GM23338 (cell line): ENCODE measurements around the gene GALNT1. TPM values are rescaled to one million over a fixed set of nuclear protein-coding genes. Genes with fewer than 3 reads are reported as not detected.

ENCODE experiments used
- ATAC-seq: fragments of 200-7000 bp; cut with Tn5 transposase; 3 replicates; pipeline ENCODE4 v1.9.1; 2020
- DNase-seq: peaks from one replicate; pipeline ENCODE4 v3.0.0-alpha.2; 2015; ENCODE audit warnings: low spot score
- H2AFZ ChIP-seq: fragments of 200-600 bp; sonication (generic); 2 replicates; pipeline ENCODE4 v1.8.0; 2016; ENCODE audit warnings: antibody characterized with exemption, mild to moderate bottlenecking, moderate library complexity
- H3F3A ChIP-seq: fragments of 200-600 bp; sonication (generic); replicated peaks from 2 replicates; pipeline ENCODE4 v1.8.0; 2017; ENCODE audit warnings: antibody characterized with exemption, mixed run types, low read depth
- H3K27ac ChIP-seq: fragments of 200-600 bp; sonication (generic); 2 replicates; pipeline ENCODE4 v1.6.1; 2016; ENCODE audit warnings: low read depth
- H3K27me3 ChIP-seq: fragments of 200-600 bp; sonication (generic); 2 replicates; pipeline ENCODE4 v1.8.0; 2016; ENCODE audit warnings: mild to moderate bottlenecking, mixed run types, moderate library complexity; ENCODE audit not compliant: insufficient read depth
- H3K36me3 ChIP-seq: fragments of 200-600 bp; sonication (generic); 2 replicates; pipeline ENCODE4 v1.8.0; 2016; ENCODE audit warnings: mild to moderate bottlenecking; ENCODE audit not compliant: insufficient read depth
- H3K4me1 ChIP-seq: fragments of 200-600 bp; sonication (generic); 2 replicates; pipeline ENCODE4 v1.8.0; 2016; ENCODE audit warnings: mild to moderate bottlenecking, moderate library complexity; ENCODE audit not compliant: insufficient read depth
- H3K4me2 ChIP-seq: fragments of 200-600 bp; sonication (generic); 2 replicates; pipeline ENCODE4 v1.7.1; 2017; ENCODE audit warnings: mixed run types
- H3K4me3 ChIP-seq: fragments of 200-600 bp; sonication (generic); 2 replicates; pipeline ENCODE4 v1.6.1; 2016; ENCODE audit warnings: mixed run types
- H3K79me2 ChIP-seq: fragments of 200-600 bp; sonication (generic); replicated peaks from 2 replicates; pipeline ENCODE4 v1.8.0; 2017; ENCODE audit warnings: mild to moderate bottlenecking; ENCODE audit not compliant: insufficient read depth
- H3K9me2 ChIP-seq: fragments of 200-600 bp; sonication (generic); 2 replicates; pipeline ENCODE4 v1.8.0; 2017; ENCODE audit not compliant: insufficient read depth
- H4K20me1 ChIP-seq: fragments of 200-600 bp; sonication (generic); replicated peaks from 2 replicates; pipeline ENCODE4 v1.8.0; 2017; ENCODE audit warnings: mild to moderate bottlenecking; ENCODE audit not compliant: insufficient read depth
- H3K27ac Mint-ChIP-seq: 2 replicates; pipeline ENCODE4 v1.8.0; 2020; ENCODE audit warnings: inconsistent platforms, mild to moderate bottlenecking, moderate library complexity, mixed read lengths
- H3K27me3 Mint-ChIP-seq: 3 replicates; pipeline ENCODE4 v1.8.0; 2022; ENCODE audit warnings: low read depth, mild to moderate bottlenecking, moderate library complexity, mixed read lengths, inconsistent platforms; ENCODE audit not compliant: insufficient read depth, poor library complexity
- H3K36me3 Mint-ChIP-seq: 3 replicates; pipeline ENCODE4 v1.8.0; 2021; ENCODE audit warnings: low read depth, mild to moderate bottlenecking, inconsistent platforms, moderate library complexity, mixed read lengths
- H3K4me1 Mint-ChIP-seq: 3 replicates; pipeline ENCODE4 v1.8.0; 2020; ENCODE audit warnings: mild to moderate bottlenecking, inconsistent platforms, mixed read lengths
- H3K4me3 Mint-ChIP-seq: 3 replicates; pipeline ENCODE4 v1.8.0; 2021; ENCODE audit warnings: moderate library complexity, mild to moderate bottlenecking, inconsistent platforms, mixed read lengths
- H3K9me3 Mint-ChIP-seq: 3 replicates; pipeline ENCODE4 v1.8.0; 2020; ENCODE audit warnings: moderate library complexity, mild to moderate bottlenecking, inconsistent platforms, mixed read lengths
- CREB1 ChIP-seq: fragments of 250-450 bp; sonication (Bioruptor Pico); IDR thresholded peaks from 2 replicates; pipeline ENCODE4 v1.5.0; 2020; ENCODE audit warnings: low read depth, mild to moderate bottlenecking, moderate library complexity
- CTCF ChIP-seq, 2 experiments: fragments of 200-600 bp in 1 of 2; sonication (generic) in 1 of 2; conservative IDR thresholded peaks; 2 replicates each; pipeline versions ENCODE4 v1.5.1 to v1.6.1; 2016 to 2017; ENCODE audit warnings: antibody characterized with exemption in 2 of 2, low read depth in 2 of 2, mild to moderate bottlenecking in 2 of 2, moderate library complexity in 1 of 2
- ETS1 ChIP-seq: IDR thresholded peaks from 2 replicates; pipeline ENCODE4 v1.6.1; 2016; ENCODE audit warnings: antibody characterized with exemption
- EZH2 ChIP-seq: fragments of 200-600 bp; sonication (generic); IDR thresholded peaks from one replicate; pipeline ENCODE4 v1.8.0; 2017; ENCODE audit warnings: antibody characterized with exemption, mild to moderate bottlenecking, low read depth; ENCODE audit not compliant: unreplicated experiment
- EZH2phosphoT487 ChIP-seq: fragments of 200-600 bp; sonication (generic); IDR thresholded peaks from one replicate; pipeline ENCODE4 v1.8.1; 2018; ENCODE audit warnings: antibody characterized with exemption; ENCODE audit not compliant: unreplicated experiment
- JUNB ChIP-seq: IDR thresholded peaks from one replicate; pipeline ENCODE4 v1.6.1; 2016; ENCODE audit warnings: antibody characterized with exemption; ENCODE audit not compliant: unreplicated experiment
- NANOG ChIP-seq: IDR thresholded peaks from 2 replicates; pipeline ENCODE4 v1.6.1; 2016; ENCODE audit warnings: antibody characterized with exemption, borderline replicate concordance
- POLR2AphosphoS5 ChIP-seq: IDR thresholded peaks from 2 replicates; pipeline ENCODE4 v1.6.1; 2016; ENCODE audit warnings: antibody characterized with exemption, low read depth
- REST ChIP-seq: IDR thresholded peaks from one replicate; pipeline ENCODE4 v1.6.1; 2018; ENCODE audit warnings: antibody characterized with exemption; ENCODE audit not compliant: unreplicated experiment
- STAT1 ChIP-seq: IDR thresholded peaks from one replicate; pipeline ENCODE4 v1.6.1; 2016; ENCODE audit warnings: antibody characterized with exemption; ENCODE audit not compliant: unreplicated experiment
- ZNF114 ChIP-seq: fragments of 250-450 bp; sonication (Bioruptor Pico); IDR thresholded peaks from 2 replicates; pipeline ENCODE4 v1.5.0; 2020; ENCODE audit warnings: mild to moderate bottlenecking, moderate library complexity
- ZNF331 ChIP-seq: fragments of 250-450 bp; sonication (Bioruptor Pico); IDR thresholded peaks from 2 replicates; pipeline ENCODE4 v1.5.0; 2020; ENCODE audit warnings: low read depth, mild to moderate bottlenecking, moderate library complexity
- polyA plus RNA-seq: library from polyadenylated mRNA; unstranded; fragments of >200 nt; fragmentation: Nextera tagmentation; extraction: Ambion mirVana; gene quantifications from 2 replicates; pipeline ENCODE4 v1.2.1, GENCODE V29; 2016
- total RNA-seq: library from RNA; depleted of rRNA; stranded (reverse); fragments of >200 nt; shearing (Covaris generic); gene quantifications from 2 replicates; pipeline ENCODE4 v1.2.3, GENCODE V29; 2014
- TF ChIP-seq, protein P1 (sequence below): fragments of 250-450 bp; sonication (Bioruptor Pico); IDR thresholded peaks from 2 replicates; pipeline ENCODE4 v1.5.0; 2020; ENCODE audit warnings: mild to moderate bottlenecking, moderate library complexity

Gene GALNT1
- total and polyA plus RNA-seq, 2 experiments from 2014 or later: 37.4 to 60.8 TPM

- Histone ChIP-seq H3K4me1 (no peaks in the 10 kb centered on the region), H3K79me2 (no peaks in the 10 kb centered on the region), H3K36me3 (no peaks in the 10 kb centered on the region), H2AFZ (no peak overlapping the region), H3F3A (no peaks in the 10 kb centered on the region), H3K27me3 (no peaks in the 10 kb centered on the region), H3K4me2 (no peak overlapping the region), H3K27ac (no peak overlapping the region), H3K4me3 (no peak overlapping the region), H4K20me1 (no peaks in the 10 kb centered on the region), H3K9me2 (no peaks in the 10 kb centered on the region)
- H3K27me3 Mint-ChIP-seq: peaks cover 2% of the 10 kb centered on the region
- ATAC-seq (no peak), DNase-seq (no peak)
- no peak overlapping the region for H3K4me3 Mint-ChIP-seq
- TF ChIP-seq ZNF114 (CRISPR knock-in tag) (no peak), CTCF (conservative IDR thresholded peaks at IDR 0.05; ENCODE audit: low read depth in 2 of 2) (no peak), EZH2 (no peak), NANOG (no peak), EZH2phosphoT487 (no peak), POLR2AphosphoS5 (no peak), CREB1 (no peak), JUNB (no peak), ZNF331 (no peak), STAT1 (no peak), ETS1 (no peak), REST (no peak)
- TF ChIP-seq, protein P1, sequence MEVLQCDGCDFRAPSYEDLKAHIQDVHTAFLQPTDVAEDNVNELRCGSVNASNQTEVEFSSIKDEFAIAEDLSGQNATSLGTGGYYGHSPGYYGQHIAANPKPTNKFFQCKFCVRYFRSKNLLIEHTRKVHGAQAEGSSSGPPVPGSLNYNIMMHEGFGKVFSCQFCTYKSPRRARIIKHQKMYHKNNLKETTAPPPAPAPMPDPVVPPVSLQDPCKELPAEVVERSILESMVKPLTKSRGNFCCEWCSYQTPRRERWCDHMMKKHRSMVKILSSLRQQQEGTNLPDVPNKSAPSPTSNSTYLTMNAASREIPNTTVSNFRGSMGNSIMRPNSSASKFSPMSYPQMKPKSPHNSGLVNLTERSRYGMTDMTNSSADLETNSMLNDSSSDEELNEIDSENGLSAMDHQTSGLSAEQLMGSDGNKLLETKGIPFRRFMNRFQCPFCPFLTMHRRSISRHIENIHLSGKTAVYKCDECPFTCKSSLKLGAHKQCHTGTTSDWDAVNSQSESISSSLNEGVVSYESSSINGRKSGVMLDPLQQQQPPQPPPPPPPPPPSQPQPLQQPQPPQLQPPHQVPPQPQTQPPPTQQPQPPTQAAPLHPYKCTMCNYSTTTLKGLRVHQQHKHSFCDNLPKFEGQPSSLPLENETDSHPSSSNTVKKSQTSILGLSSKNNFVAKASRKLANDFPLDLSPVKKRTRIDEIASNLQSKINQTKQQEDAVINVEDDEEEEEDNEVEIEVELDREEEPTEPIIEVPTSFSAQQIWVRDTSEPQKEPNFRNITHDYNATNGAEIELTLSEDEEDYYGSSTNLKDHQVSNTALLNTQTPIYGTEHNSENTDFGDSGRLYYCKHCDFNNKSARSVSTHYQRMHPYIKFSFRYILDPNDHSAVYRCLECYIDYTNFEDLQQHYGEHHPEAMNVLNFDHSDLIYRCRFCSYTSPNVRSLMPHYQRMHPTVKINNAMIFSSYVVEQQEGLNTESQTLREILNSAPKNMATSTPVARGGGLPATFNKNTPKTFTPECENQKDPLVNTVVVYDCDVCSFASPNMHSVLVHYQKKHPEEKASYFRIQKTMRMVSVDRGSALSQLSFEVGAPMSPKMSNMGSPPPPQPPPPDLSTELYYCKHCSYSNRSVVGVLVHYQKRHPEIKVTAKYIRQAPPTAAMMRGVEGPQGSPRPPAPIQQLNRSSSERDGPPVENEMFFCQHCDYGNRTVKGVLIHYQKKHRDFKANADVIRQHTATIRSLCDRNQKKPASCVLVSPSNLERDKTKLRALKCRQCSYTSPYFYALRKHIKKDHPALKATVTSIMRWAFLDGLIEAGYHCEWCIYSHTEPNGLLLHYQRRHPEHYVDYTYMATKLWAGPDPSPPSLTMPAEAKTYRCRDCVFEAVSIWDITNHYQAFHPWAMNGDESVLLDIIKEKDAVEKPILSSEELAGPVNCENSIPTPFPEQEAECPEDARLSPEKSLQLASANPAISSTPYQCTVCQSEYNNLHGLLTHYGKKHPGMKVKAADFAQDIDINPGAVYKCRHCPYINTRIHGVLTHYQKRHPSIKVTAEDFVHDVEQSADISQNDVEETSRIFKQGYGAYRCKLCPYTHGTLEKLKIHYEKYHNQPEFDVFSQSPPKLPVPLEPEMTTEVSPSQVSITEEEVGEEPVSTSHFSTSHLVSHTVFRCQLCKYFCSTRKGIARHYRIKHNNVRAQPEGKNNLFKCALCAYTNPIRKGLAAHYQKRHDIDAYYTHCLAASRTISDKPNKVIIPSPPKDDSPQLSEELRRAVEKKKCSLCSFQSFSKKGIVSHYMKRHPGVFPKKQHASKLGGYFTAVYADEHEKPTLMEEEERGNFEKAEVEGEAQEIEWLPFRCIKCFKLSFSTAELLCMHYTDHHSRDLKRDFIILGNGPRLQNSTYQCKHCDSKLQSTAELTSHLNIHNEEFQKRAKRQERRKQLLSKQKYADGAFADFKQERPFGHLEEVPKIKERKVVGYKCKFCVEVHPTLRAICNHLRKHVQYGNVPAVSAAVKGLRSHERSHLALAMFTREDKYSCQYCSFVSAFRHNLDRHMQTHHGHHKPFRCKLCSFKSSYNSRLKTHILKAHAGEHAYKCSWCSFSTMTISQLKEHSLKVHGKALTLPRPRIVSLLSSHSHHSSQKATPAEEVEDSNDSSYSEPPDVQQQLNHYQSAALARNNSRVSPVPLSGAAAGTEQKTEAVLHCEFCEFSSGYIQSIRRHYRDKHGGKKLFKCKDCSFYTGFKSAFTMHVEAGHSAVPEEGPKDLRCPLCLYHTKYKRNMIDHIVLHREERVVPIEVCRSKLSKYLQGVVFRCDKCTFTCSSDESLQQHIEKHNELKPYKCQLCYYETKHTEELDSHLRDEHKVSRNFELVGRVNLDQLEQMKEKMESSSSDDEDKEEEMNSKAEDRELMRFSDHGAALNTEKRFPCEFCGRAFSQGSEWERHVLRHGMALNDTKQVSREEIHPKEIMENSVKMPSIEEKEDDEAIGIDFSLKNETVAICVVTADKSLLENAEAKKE (CRISPR knock-in tag): no peak
- no peaks in the 10 kb centered on the region for H3K4me1 Mint-ChIP-seq
- no peak overlapping the region for H3K27ac Mint-ChIP-seq
- H3K9me3 Mint-ChIP-seq: peaks cover 4% of the 10 kb centered on the region; the same call in 1 of the 3 replicates
- no peaks in the 10 kb centered on the region for H3K36me3 Mint-ChIP-seq
Observed at GRCh38 chr18:35542356-35542755, 39.2 kb upstream of the GALNT1 start.
